Measurements from ENCODE around the gene PPP1R9A. TPM values are rescaled to one million over a fixed set of nuclear protein-coding genes. Genes with fewer than 3 reads are reported as not detected.

PPP1R9A gene
- total and polyA plus RNA-seq, 10 of the 15 experiments (the other 5 are each of a cell fraction or from before 2014, with no cell fraction given), result 0.04 to 0.12 TPM; not detected in 8

DNA sequence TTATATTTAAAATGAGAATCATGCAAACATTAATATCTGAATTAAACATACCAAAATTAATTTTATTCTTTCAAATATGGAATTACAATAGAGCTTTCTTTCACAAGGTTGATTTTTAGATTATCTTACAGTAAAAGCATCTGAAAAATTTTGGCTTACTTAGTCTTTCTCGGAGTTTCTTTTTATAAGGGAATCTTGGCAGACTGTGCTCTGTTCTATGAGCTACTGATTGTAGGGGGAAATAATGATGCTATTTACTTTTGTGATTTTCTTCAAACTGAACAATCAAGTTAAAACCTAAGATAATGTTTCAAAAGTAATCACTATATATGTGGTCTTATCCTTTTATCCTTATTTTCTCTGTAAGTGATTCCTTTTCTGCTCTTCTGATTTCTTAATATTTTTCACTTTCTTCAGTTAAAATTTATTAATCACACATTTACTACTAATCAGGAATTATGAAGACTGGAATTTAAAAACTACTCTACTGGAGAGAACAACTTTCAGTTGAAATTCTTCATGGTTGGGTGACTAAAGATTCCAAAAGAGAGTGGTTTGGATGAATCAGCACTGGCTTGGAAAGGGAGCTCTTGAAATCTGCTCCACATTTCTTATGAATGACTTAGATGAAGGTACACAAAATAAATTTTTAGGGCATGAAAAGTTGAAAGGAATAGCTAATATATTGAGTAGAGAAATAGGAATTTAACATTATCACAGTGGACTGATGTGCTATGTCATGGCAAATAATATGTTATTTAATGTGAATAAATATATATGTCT is 103.9 kb downstream of the PPP1R9A start:
- H3K4me2 ChIP-seq (ENCODE audit: control insufficient read depth, insufficient read depth), result no peak overlapping the region
- no peaks in the 10 kb centered on the region for H3K79me2 ChIP-seq (ENCODE audit: control insufficient read depth, insufficient read depth, low read length)
- H3K4me3 ChIP-seq, result no peak overlapping the region
- DNase-seq (ENCODE audit: low read depth, low spot score), result no peak
- H3K27ac ChIP-seq (ENCODE audit: control insufficient read depth, insufficient read depth), result no peak overlapping the region
- no peaks in the 10 kb centered on the region for H3K27me3 ChIP-seq (replicated peaks in 1 of 2; ENCODE audit: control insufficient read depth in 2 of 2, insufficient read depth in 2 of 2, low read length in 1 of 2)
- H3K9ac ChIP-seq (ENCODE audit: control insufficient read depth, insufficient read depth, low read length), result no peak overlapping the region
- WGBS (ENCODE audit: insufficient coverage, insufficient replicate concordance, low lambda C conversion rate, missing lambda C conversion rate), result 22% methylated on average over 1 of the region's 1 CpG
- ChIA-PET RAD21 (ENCODE audit: unreplicated experiment) (no interaction called here), CTCF (no interaction called here), SMC1A (ENCODE audit: uncharacterized antibody, unreplicated experiment) (interaction anchor here (1.2 kb wide), 1 partner anchor 503 kb away, joined by 3 read pairs; no protein-coding TSS in a partner anchor), POLR2A (no interaction called here)
- no peaks in the 10 kb centered on the region for H3K4me1 ChIP-seq (ENCODE audit: control insufficient read depth, insufficient read depth, low read length)
- no peak for ATAC-seq
- in situ Hi-C loops (cut with MboI), result no loop called here
- no TSS peak for BruUV-seq (replicated peaks)
- no peak overlapping the region for H2AFZ ChIP-seq (ENCODE audit: control insufficient read depth, low read depth, low read length)
- no peak for FAIRE-seq
- no peaks in the 10 kb centered on the region for H4K20me1 ChIP-seq (ENCODE audit: control insufficient read depth, insufficient read depth)
- H3K36me3 ChIP-seq (ENCODE audit: control insufficient read depth in 2 of 2, insufficient read depth in 2 of 2, low read length in 1 of 2), result no peaks in the 10 kb centered on the region
- no peak for TF ChIP-seq KDM1A (IDR thresholded peaks at IDR 0.05; ENCODE audit: borderline replicate concordance)
- no peak for TF ChIP-seq POLR2A (IDR thresholded peaks at IDR 0.05; ENCODE audit: low read depth, low read length)
- TF ChIP-seq FOS (IDR thresholded peaks at IDR 0.05; ENCODE audit: borderline replicate concordance, extremely low read depth, insufficient read length), result no peak
- TF ChIP-seq, protein P1, sequence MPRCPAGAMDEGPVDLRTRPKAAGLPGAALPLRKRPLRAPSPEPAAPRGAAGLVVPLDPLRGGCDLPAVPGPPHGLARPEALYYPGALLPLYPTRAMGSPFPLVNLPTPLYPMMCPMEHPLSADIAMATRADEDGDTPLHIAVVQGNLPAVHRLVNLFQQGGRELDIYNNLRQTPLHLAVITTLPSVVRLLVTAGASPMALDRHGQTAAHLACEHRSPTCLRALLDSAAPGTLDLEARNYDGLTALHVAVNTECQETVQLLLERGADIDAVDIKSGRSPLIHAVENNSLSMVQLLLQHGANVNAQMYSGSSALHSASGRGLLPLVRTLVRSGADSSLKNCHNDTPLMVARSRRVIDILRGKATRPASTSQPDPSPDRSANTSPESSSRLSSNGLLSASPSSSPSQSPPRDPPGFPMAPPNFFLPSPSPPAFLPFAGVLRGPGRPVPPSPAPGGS (IDR thresholded peaks at IDR 0.05; ENCODE audit: borderline replicate concordance, insufficient read depth, low read depth, low read length, poor library complexity, severe bottlenecking), result no peak
- no peak for TF ChIP-seq RBBP5 (conservative IDR thresholded peaks at IDR 0.05)
- TF ChIP-seq, protein P2, sequence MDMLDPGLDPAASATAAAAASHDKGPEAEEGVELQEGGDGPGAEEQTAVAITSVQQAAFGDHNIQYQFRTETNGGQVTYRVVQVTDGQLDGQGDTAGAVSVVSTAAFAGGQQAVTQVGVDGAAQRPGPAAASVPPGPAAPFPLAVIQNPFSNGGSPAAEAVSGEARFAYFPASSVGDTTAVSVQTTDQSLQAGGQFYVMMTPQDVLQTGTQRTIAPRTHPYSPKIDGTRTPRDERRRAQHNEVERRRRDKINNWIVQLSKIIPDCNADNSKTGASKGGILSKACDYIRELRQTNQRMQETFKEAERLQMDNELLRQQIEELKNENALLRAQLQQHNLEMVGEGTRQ (IDR thresholded peaks at IDR 0.05; ENCODE audit: borderline replicate concordance, low read depth, low read length), result no peak
- TF ChIP-seq ETV6 (conservative IDR thresholded peaks at IDR 0.05 in 1 of 2, IDR thresholded peaks at IDR 0.05 in 1 of 2; ENCODE audit: borderline replicate concordance in 1 of 2, low read depth in 1 of 2), result no peak
- TF ChIP-seq ZNF384 (IDR thresholded peaks at IDR 0.05; ENCODE audit: borderline replicate concordance, low read depth, low read length), result no peak
- no peak for TF ChIP-seq CBFB (IDR thresholded peaks at IDR 0.05; ENCODE audit: low read depth)
- no peak for TF ChIP-seq MEF2A (IDR thresholded peaks at IDR 0.05; ENCODE audit: insufficient read depth, low read depth, low read length)
- TF ChIP-seq, protein P3, sequence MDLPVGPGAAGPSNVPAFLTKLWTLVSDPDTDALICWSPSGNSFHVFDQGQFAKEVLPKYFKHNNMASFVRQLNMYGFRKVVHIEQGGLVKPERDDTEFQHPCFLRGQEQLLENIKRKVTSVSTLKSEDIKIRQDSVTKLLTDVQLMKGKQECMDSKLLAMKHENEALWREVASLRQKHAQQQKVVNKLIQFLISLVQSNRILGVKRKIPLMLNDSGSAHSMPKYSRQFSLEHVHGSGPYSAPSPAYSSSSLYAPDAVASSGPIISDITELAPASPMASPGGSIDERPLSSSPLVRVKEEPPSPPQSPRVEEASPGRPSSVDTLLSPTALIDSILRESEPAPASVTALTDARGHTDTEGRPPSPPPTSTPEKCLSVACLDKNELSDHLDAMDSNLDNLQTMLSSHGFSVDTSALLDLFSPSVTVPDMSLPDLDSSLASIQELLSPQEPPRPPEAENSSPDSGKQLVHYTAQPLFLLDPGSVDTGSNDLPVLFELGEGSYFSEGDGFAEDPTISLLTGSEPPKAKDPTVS (IDR thresholded peaks at IDR 0.05; ENCODE audit: low read depth, low read length), result no peak
- TF ChIP-seq, protein P4, sequence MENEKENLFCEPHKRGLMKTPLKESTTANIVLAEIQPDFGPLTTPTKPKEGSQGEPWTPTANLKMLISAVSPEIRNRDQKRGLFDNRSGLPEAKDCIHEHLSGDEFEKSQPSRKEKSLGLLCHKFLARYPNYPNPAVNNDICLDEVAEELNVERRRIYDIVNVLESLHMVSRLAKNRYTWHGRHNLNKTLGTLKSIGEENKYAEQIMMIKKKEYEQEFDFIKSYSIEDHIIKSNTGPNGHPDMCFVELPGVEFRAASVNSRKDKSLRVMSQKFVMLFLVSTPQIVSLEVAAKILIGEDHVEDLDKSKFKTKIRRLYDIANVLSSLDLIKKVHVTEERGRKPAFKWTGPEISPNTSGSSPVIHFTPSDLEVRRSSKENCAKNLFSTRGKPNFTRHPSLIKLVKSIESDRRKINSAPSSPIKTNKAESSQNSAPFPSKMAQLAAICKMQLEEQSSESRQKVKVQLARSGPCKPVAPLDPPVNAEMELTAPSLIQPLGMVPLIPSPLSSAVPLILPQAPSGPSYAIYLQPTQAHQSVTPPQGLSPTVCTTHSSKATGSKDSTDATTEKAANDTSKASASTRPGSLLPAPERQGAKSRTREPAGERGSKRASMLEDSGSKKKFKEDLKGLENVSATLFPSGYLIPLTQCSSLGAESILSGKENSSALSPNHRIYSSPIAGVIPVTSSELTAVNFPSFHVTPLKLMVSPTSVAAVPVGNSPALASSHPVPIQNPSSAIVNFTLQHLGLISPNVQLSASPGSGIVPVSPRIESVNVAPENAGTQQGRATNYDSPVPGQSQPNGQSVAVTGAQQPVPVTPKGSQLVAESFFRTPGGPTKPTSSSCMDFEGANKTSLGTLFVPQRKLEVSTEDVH (IDR thresholded peaks at IDR 0.05; ENCODE audit: low read depth, partially characterized antibody), result no peak
- no peak for TF ChIP-seq ZNF207 (IDR thresholded peaks at IDR 0.05; ENCODE audit: borderline replicate concordance)
- intact Hi-C loops (cut with micrococcal nuclease; ENCODE audit: unreplicated experiment), result no loop called here
- no peaks in the 10 kb centered on the region for H3K9me3 ChIP-seq (replicated peaks; ENCODE audit: control insufficient read depth, insufficient read depth, low read length)

All from GM12878 (cell line).